HepG2 (cell line): ENCODE results near the gene GALNT9. TPM values are rescaled to one million over a fixed set of nuclear protein-coding genes. Genes with fewer than 3 reads are reported as not detected.

Source experiments
- ATAC-seq: fragments of 200-7000 bp; cut with Tn5 transposase; 3 replicates; pipeline ENCODE4 v1.9.1; 2020; ENCODE audit warnings: mild to moderate bottlenecking, moderate library complexity
- BruUV-seq: library from RNA; stranded (reverse); fragments of 400-500 nt; replicated peaks from 2 replicates; lab custom pipeline; 2021; lab: Mats Ljungman, UMichigan
- CTCF ChIA-PET: fragments of 300-600 bp; formaldehyde crosslinking; extraction: SDS; loops from one replicate; lab custom pipeline; 2021; ENCODE audit warnings: low total read pairs, inconsistent platforms, low intra/inter-chr PET ratio; lab: Yijun Ruan, JAX
- POLR2A ChIA-PET: fragments of 350-600 bp; sonication (Branson Sonifier 250); formaldehyde crosslinking; loops from one replicate; lab custom pipeline; 2020; ENCODE audit warnings: antibody characterized with exemption, inconsistent platforms; lab: Yijun Ruan, JAX
- DNase-seq: peaks from one replicate; pipeline ENCODE4 v3.0.0-alpha.2; 2015; ENCODE audit warnings: low spot score
- FAIRE-seq: peaks from 3 replicates; lab custom pipeline; 2011; peaks lifted over from hg19 to GRCh38; lab: Jason Lieb, UNC
- H2AFZ ChIP-seq: one replicate; pipeline ENCODE4 v1.6.1; 2011; ENCODE audit warnings: low read length, inconsistent platforms
- H3K27ac ChIP-seq: fragments of 300-600 bp; 3 replicates; pipeline ENCODE4 v1.8.0; 2011; ENCODE audit warnings: mixed run types, mild to moderate bottlenecking, mixed read lengths, low read length, inconsistent platforms; ENCODE audit not compliant: insufficient read depth; ENCODE audit errors: extremely low read length
- H3K27me3 ChIP-seq, 2 experiments: fragments of 200-600 bp in 1 of 2; 2 replicates in 1 of 2; 3 replicates in 1 of 2; pipeline versions ENCODE4 v1.6.0 to v1.8.0; 2011; ENCODE audit warnings: low read length in 2 of 2, mild to moderate bottlenecking in 2 of 2, moderate library complexity in 2 of 2, inconsistent platforms in 1 of 2; ENCODE audit not compliant: insufficient read depth in 2 of 2, control insufficient read depth in 1 of 2
- H3K36me3 ChIP-seq, 2 experiments: fragments of 200-600 bp in 1 of 2; replicated peaks in 1 of 2; 2 replicates in 1 of 2; 3 replicates in 1 of 2; pipeline versions ENCODE4 v1.5.1 to v1.8.0; 2011; ENCODE audit warnings: low read length in 2 of 2, inconsistent platforms in 1 of 2; ENCODE audit not compliant: insufficient read depth in 2 of 2, control insufficient read depth in 1 of 2
- H3K4me1 ChIP-seq: 2 replicates; pipeline ENCODE4 v1.5.1; 2012; ENCODE audit warnings: low read length, inconsistent platforms; ENCODE audit not compliant: insufficient read depth
- H3K4me2 ChIP-seq: 2 replicates; pipeline ENCODE4 v1.6.0; 2011; ENCODE audit warnings: low read depth, low read length, inconsistent platforms
- H3K4me3 ChIP-seq, 3 experiments: fragments of 200-600 bp in 1 of 3; sonication (generic), shearing (Covaris generic) in 1 of 3; replicated peaks in 1 of 3; 2 replicates each; pipeline ENCODE4 v1.5.1; 2011 to 2016; ENCODE audit warnings: low read length in 3 of 3, inconsistent platforms in 2 of 3, low read depth in 2 of 3, mild to moderate bottlenecking in 2 of 3, control low read depth in 1 of 3, mixed read lengths in 1 of 3; ENCODE audit not compliant: insufficient read depth in 1 of 3
- H3K79me2 ChIP-seq: one replicate; pipeline ENCODE4 v1.6.1; 2011; ENCODE audit warnings: low read length, inconsistent platforms; ENCODE audit not compliant: insufficient read depth
- H3K9ac ChIP-seq: 2 replicates; pipeline ENCODE4 v1.6.0; 2011; ENCODE audit warnings: mild to moderate bottlenecking, low read depth, low read length, inconsistent platforms; ENCODE audit not compliant: insufficient read depth
- H3K9me3 ChIP-seq: 2 replicates; pipeline ENCODE4 v1.5.1; 2012; ENCODE audit warnings: mild to moderate bottlenecking, low read length
- H4K20me1 ChIP-seq: 2 replicates; pipeline ENCODE4 v1.6.0; 2011; ENCODE audit warnings: inconsistent platforms, mild to moderate bottlenecking, low read length, moderate library complexity; ENCODE audit not compliant: insufficient read depth
- ARHGAP35 ChIP-seq: sonication (generic); formaldehyde crosslinking; IDR thresholded peaks from 2 replicates; pipeline ENCODE4 v1.9.0; 2022; ENCODE audit warnings: mild to moderate bottlenecking, inconsistent platforms, moderate library complexity, missing genetic modification reagents, borderline replicate concordance
- CENPX ChIP-seq: sonication (generic); formaldehyde crosslinking; IDR thresholded peaks from 2 replicates; pipeline ENCODE4 v1.9.0; 2021; ENCODE audit warnings: mild to moderate bottlenecking, missing genetic modification reagents, moderate library complexity
- FUBP1 ChIP-seq: sonication (generic); formaldehyde crosslinking; IDR thresholded peaks from 2 replicates; pipeline ENCODE4 v1.5.1; 2020; ENCODE audit warnings: missing genetic modification reagents, mild to moderate bottlenecking, borderline replicate concordance
- MIER3 ChIP-seq: IDR thresholded peaks from 2 replicates; pipeline ENCODE4 v1.6.1; 2016; ENCODE audit warnings: missing compliant biosample characterization, borderline replicate concordance
- ONECUT2 ChIP-seq: sonication (generic); formaldehyde crosslinking; IDR thresholded peaks from 2 replicates; pipeline ENCODE4 v1.4.0; 2020; ENCODE audit warnings: missing genetic modification reagents
- PCBP2 ChIP-seq: fragments of 200-400 bp; formaldehyde crosslinking; optimal IDR thresholded peaks from 2 replicates; pipeline ENCODE3; 2018; ENCODE audit warnings: low read length, low read depth; ENCODE audit not compliant: poor library complexity, severe bottlenecking
- PREB ChIP-seq: sonication (generic); formaldehyde crosslinking; IDR thresholded peaks from 2 replicates; pipeline ENCODE4 v1.4.0; 2020; ENCODE audit warnings: missing genetic modification reagents
- REST ChIP-seq, 2 experiments: IDR thresholded peaks; 2 replicates each; pipeline ENCODE4 v1.6.1; 2011 to 2012; ENCODE audit warnings: low read length in 2 of 2, borderline replicate concordance in 1 of 2, low read depth in 1 of 2, mild to moderate bottlenecking in 1 of 2, moderate library complexity in 1 of 2
- SOX13 ChIP-seq, 3 experiments: fragments of 450-650 bp in 1 of 3; sonication (generic) in 1 of 3; formaldehyde crosslinking in 1 of 3; IDR thresholded peaks in 2 of 3; conservative IDR thresholded peaks in 1 of 3; 2 replicates each; pipeline versions ENCODE4 v1.5.0 to v1.6.1; 2016 to 2020; ENCODE audit warnings: antibody characterized with exemption in 1 of 3, mild to moderate bottlenecking in 1 of 3, missing compliant biosample characterization in 1 of 3, missing genetic modification reagents in 1 of 3, moderate library complexity in 1 of 3
- TCF12 ChIP-seq, 2 experiments: fragments of 450-650 bp in 1 of 2; sonication (generic) in 1 of 2; formaldehyde crosslinking in 1 of 2; IDR thresholded peaks; 2 replicates each; pipeline versions ENCODE4 v1.6.1 to v1.8.0; 2017 to 2022; ENCODE audit warnings: antibody characterized with exemption in 1 of 2, mild to moderate bottlenecking in 1 of 2, missing genetic modification reagents in 1 of 2, moderate library complexity in 1 of 2
- ZKSCAN8 ChIP-seq: IDR thresholded peaks from 2 replicates; pipeline ENCODE4 v1.6.1; 2016; ENCODE audit warnings: borderline replicate concordance, missing genetic modification reagents, missing compliant biosample characterization
- ZMYM4 ChIP-seq: sonication (generic); formaldehyde crosslinking; IDR thresholded peaks from 2 replicates; pipeline ENCODE4 v1.8.1; 2023; ENCODE audit warnings: mild to moderate bottlenecking, missing genetic modification reagents
- ZNF549 ChIP-seq: sonication (generic); formaldehyde crosslinking; IDR thresholded peaks from 2 replicates; pipeline ENCODE4 v1.5.0; 2020; ENCODE audit warnings: missing genetic modification reagents
- ZNF83 ChIP-seq: sonication (generic); formaldehyde crosslinking; IDR thresholded peaks from 2 replicates; pipeline ENCODE4 v1.4.0; 2020; ENCODE audit warnings: missing genetic modification reagents, mild to moderate bottlenecking, borderline replicate concordance
- WGBS: methylation state at CpG from one replicate; pipeline ENCODE4 v1.1.6; 2017; ENCODE audit warnings: low lambda C conversion rate; 5-methylcytosine and 5-hydroxymethylcytosine counted together
- in situ Hi-C: cut with HindIII; loops from 2 replicates; pipeline ENCODE4 v1.10.0; 2017; ENCODE audit warnings: low pct_unique_long_range_greater_than_20kb; ENCODE audit not compliant: extremely low pct_ligation_motif_present
- intact Hi-C: fragments of 100-400 bp; cut with micrococcal nuclease; formaldehyde crosslinking; loops from one replicate; pipeline ENCODE4 v1.10.0; 2022; ENCODE audit not compliant: unreplicated experiment
- polyA plus RNA-seq, 8 experiments: library from polyadenylated mRNA; depleted of rRNA in 3 of 8; stranded (reverse) in 7 of 8; unstranded in 1 of 8; fragments of >200 nt; fragmentation: Illumina TruSeq in 4 of 8; extraction: Trizol in 4 of 8; gene quantifications; 2 replicates each; pipeline versions ENCODE4 v1.2.1 to v1.2.3, GENCODE V29; 2011 to 2016; ENCODE audit warnings: low read depth in 4 of 8, missing spikeins in 1 of 8, mixed read lengths in 1 of 8; ENCODE audit not compliant: insufficient read depth in 1 of 8
- total RNA-seq, 5 experiments: library from RNA; depleted of rRNA; stranded (reverse); fragments of >200 nt; fragmentation: Illumina TruSeq; extraction: Trizol; gene quantifications; 2 replicates each; pipeline ENCODE4 v1.2.3, GENCODE V29; 2016; ENCODE audit warnings: low read depth in 1 of 5

The GALNT9 gene
- total and polyA plus RNA-seq, 2 of the 13 experiments (the other 11 are each of a cell fraction or from before 2014, with no cell fraction given), result 0.04 TPM; not detected in 1

GRCh38 chr12:132229193-132229760 lies 100.1 kb downstream of the GALNT9 start:
- Histone ChIP-seq H3K9ac (no peak overlapping the region), H3K27me3 (peaks cover 7 to 42% of the 10 kb centered on the region in 2 experiments; a peak in 4 of 5 replicates), H3K27ac (no peak overlapping the region), H3K4me2 (no peak overlapping the region), H3K4me3 (no peak overlapping the region), H3K4me1 (no peaks in the 10 kb centered on the region), H4K20me1 (peaks cover 4% of the 10 kb centered on the region; the same call in 1 of the 2 replicates), H3K36me3 (no peaks in the 10 kb centered on the region), H3K9me3 (no peaks in the 10 kb centered on the region), H2AFZ (no peak overlapping the region), H3K79me2 (no peaks in the 10 kb centered on the region)
- intact Hi-C loops (no loop called here), in situ Hi-C loops (no loop called here)
- FAIRE-seq (no peak), ATAC-seq (no peak), DNase-seq (no peak)
- POLR2A ChIA-PET, result no interaction called here
- no TSS peak for BruUV-seq
- WGBS, result 23% methylated on average over 22 of the region's 29 CpGs
- CTCF ChIA-PET, result no interaction called here
- no peak for TF ChIP-seq PCBP2
- no peak for TF ChIP-seq TCF12 (IDR thresholded peaks at IDR 0.05)
- TF ChIP-seq TCF12 (CRISPR knock-in tag; IDR thresholded peaks at IDR 0.05), result no peak
- TF ChIP-seq PREB (CRISPR knock-in tag), result no peak
- TF ChIP-seq ZMYM4 (CRISPR knock-in tag), result no peak
- no peak for TF ChIP-seq SOX13 (IDR thresholded peaks at IDR 0.05)
- no peak for TF ChIP-seq SOX13 (CRISPR knock-in tag; conservative IDR thresholded peaks at IDR 0.05 in 1 of 2, IDR thresholded peaks at IDR 0.05 in 1 of 2)
- no peak for TF ChIP-seq ONECUT2 (CRISPR knock-in tag)
- no peak for TF ChIP-seq ARHGAP35
- no peak for TF ChIP-seq MIER3 (CRISPR knock-in tag)
- TF ChIP-seq ZNF83 (CRISPR knock-in tag), result no peak
- TF ChIP-seq ZKSCAN8 (CRISPR knock-in tag), result no peak
- TF ChIP-seq CENPX (CRISPR knock-in tag), result no peak
- no peak for TF ChIP-seq ZNF549 (CRISPR knock-in tag)
- no peak for TF ChIP-seq FUBP1 (CRISPR knock-in tag)
- no peak for TF ChIP-seq REST (IDR thresholded peaks at IDR 0.05; ENCODE audit: borderline replicate concordance in 1 of 2, low read depth in 1 of 2, low read length in 2 of 2)
